Activated CD8-positive, alpha-beta memory T cell treated with anti-CD3 and anti-CD28 coated beads for 4 hours (primary cell): ENCODE results near the gene SLC6A20.

ENCODE experiments used
- DNase-seq, 2 donors: peaks; one replicate each; pipeline ENCODE4 v3.0.0-alpha.2; 2020; ENCODE audit warnings: low read depth in 2 of 2

Gene SLC6A20

DNA sequence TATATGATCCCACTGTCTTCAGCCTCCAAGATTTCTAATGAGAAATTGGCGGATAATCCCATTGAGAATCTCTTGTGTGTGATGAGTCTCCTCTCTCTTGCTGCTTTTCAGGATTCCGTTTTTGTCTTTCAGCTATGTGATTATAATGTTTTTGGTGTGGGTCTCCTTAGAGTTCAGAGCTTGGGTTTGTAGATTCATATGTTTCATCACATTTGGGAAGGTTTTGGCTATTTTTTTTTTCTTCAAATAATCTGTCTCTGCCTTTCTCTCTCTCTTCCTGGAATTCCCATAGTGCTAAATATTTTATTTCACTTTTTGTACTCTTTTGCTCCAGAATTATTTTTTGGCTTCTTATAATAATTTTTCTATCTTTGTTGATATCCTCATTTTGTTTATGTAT, 66.7 kb downstream of the SLC6A20 start:
- DNase-seq, result no peak

DNA sequence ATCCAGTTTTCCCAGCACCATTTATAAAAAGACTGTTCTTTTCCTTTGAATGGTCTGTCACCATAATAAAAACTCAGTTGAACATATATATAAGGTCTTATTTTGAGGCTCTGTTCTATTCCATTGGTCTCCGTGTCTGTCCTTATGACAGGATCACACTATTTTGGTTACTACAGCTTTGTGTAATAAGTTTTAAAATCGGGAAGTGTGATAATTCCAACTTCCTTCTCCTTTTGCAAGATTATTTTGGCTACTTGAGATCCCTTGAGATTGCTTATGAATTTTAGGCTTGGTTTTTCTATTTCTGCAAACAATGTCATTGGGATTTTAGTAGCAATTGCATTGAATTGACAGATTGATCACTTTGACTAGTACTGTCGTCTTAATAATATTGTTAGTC, 71.4 kb downstream of the SLC6A20 start:
- no peak for DNase-seq

DNA sequence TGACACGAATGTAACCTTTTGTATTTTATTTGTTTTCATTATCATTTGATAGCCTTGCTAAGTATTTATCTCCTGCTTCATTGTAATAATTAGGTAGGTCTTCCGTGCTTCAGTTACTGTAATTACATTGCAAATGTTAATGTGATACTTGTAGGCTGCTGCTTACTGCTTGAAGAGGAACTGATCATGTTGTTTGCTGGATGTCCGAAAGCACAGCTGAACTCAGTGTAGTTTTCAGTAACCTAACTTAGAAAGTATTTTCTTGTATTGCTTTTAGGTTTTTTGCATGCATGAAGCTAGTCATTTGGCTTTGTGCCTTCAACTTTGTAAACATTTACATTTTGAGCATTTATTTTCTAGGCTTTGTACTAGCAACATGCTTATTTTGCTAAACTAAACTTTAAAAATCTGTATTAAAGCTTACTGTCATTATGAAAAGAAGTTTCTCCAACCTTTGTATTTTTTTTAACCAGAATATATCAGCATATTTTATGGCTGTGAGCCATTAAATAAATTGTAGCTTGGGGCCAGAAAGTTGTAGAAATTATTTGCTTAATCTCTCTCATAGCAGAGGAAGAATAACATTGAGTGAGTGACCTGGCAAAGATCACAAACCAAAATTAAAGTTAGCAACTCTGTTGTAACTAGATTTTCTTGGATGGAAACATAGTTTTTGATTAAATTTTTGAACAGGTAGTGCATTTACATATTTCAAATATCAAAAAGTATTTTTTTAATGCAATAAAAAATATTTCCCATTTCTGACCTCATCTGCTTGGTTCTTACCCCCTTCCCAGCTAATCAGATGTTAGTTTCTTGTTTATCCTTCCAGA, 76.5 kb downstream of the SLC6A20 start:
- no peak for DNase-seq

DNA sequence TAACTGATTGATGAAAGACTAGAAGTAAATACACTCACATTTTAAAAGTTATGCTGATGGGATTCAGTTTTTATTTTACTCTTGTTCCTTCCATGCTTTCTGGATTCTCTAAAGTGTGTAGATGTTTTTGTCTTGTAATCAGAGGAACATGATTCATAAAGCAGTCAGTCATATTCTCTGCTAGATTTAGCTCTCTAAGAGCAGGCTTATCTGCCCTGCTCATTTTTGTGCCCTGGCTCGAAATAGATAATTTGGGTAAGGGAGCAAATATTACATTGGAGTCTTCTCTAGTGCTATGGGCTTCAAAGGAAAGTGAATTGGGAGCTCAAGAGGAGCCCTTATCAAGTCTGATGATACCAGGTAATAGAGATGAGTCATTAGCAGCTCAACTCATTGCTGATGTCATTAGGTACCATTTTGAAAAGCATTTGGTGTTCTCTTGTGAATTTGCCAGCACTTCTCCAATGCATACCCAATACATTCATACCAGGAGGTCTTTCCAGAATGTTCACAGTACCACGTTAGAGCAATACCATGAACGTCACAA, 79.5 kb downstream of the SLC6A20 start:
- no peak for DNase-seq

- no peak for DNase-seq
These were observed 80.4 kb downstream of the SLC6A20 start for GRCh38 chr3:45715945-45716344.

DNA sequence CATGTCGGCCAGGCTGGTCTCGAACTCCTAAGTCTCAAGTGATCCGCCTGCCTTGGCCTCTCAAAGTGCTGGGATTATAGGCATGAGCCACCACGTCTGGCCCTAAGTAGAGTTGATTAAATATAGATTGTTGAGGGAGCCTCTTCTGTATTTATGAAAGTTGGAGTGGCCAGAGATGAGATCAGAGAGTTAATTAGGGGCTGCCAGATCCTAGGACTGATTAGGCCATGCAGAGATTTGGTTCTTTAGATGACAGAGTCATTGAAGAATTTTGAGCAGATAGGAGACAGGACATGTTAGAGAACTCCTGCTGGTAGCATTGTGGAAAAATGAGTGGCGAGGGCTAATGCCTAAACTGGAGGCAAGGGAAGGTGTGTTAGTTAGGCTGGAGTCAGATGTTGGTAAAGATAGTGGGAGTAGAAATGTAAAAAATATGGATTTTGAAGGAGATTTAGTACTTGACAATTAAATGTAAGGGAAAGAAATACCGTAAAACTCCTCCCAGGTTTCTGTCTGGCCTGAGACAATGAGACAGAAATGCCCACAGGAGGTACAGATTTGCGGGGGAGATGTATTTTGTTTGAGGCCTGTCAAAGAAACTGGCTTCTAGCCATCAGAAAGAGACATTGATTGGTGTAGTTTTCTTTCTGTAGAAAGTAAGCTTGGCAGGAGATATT, 83.8 kb downstream of the SLC6A20 start:
- no peak for DNase-seq

- no peak for DNase-seq
These were observed 84.4 kb downstream of the SLC6A20 start for GRCh38 chr3:45711931-45712330.

DNA sequence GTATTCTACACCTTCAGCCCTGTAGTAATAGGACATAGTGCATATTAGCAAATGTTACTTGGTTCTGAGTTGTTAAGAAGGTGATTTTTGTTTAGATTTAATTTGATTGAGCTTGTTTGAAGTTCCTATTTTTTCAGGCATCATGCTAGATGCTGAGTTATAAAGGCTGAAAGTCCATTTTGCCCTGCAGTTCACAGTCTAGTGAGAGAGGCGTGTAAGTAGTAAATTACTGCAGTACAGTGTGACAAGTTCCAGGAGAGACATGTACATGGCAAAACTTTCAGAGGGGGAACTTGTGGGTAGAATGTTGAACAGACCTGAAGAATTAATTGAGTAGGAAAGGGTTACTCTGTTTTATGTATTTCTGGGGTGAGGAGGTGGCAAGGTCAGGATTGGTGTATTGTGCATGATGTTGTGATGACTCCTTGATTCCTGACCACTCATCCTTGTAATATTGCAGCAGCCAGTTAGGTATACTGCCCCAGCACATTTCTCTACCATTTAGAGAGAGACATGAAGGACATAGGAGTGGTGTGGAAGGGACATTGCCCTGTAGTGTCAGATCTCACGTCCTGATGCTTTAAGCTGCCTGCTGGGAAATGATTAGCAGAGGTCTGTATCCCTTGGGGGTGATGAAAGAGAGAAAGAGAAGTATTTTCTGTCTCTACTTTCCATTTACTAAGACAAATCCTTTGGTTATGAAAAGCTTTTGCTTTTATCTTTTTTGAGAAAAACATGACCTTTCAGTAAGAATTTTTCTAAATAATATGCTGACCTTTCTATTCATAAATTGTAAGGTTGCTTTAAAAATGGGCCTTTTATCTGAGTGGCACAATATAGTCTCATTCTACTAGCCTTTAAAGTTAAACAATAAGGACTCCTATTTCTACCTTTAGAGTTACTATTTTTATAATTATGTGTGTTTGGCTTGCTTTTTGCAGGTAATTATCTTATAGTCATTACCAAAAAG, 90.2 kb downstream of the SLC6A20 start:
- no peak for DNase-seq
